Stomach (tissue), 4 donors: ENCODE data around the gene PHF1.

Source experiments
- CTCF ChIP-seq, 7 experiments: fragments of 450-650 bp in 4 of 7; fragments of 200-600 bp in 3 of 7; sonication (generic) in 3 of 7; IDR thresholded peaks; one replicate each; pipeline ENCODE4 v1.5.1; 2016 to 2019; ENCODE audit warnings: antibody characterized with exemption in 7 of 7, control low read depth in 2 of 7, mild to moderate bottlenecking in 1 of 7
- POLR2AphosphoS5 ChIP-seq, 3 donors: sonication (generic); formaldehyde crosslinking; IDR thresholded peaks; one replicate each; pipeline ENCODE4 v1.6.1; 2016; ENCODE audit warnings: antibody characterized with exemption in 3 of 3

GRCh38 chr6:33442283-33442682, 31.5 kb downstream of the PHF1 start:
- TF ChIP-seq POLR2AphosphoS5 (IDR thresholded peaks at IDR 0.05) (no peak), CTCF (IDR thresholded peaks at IDR 0.05) (no peak)
